Esophagus muscularis mucosa (tissue), 4 donors: Measurements from ENCODE around the gene AXL. TPM values are rescaled to one million over a fixed set of nuclear protein-coding genes. Genes with fewer than 3 reads are reported as not detected.

Experiments used
- DNase-seq: peaks from one replicate; pipeline ENCODE4 v3.0.0-alpha.2; 2017; ENCODE audit errors: extremely low spot score
- H3K27ac ChIP-seq, 4 donors: fragments of 200-600 bp; sonication (generic); replicated peaks in 1 of 4; 1 replicate in 3 of 4; 2 replicates in 1 of 4; pipeline ENCODE4 v1.5.1; 2016 to 2019; ENCODE audit warnings: mild to moderate bottlenecking in 1 of 4
- H3K27me3 ChIP-seq, 4 donors: fragments of 200-600 bp; sonication (generic); one replicate each; pipeline versions ENCODE4 v1.5.1 to v1.6.0; 2016 to 2019
- H3K36me3 ChIP-seq, 4 donors: fragments of 200-600 bp; sonication (generic); one replicate each; pipeline ENCODE4 v1.5.1; 2016 to 2019
- H3K4me1 ChIP-seq, 4 donors: fragments of 200-600 bp; sonication (generic); one replicate each; pipeline ENCODE4 v1.5.1; 2016 to 2019
- H3K4me3 ChIP-seq, 4 donors: fragments of 200-600 bp; sonication (generic); 1 replicate in 2 of 4; 2 replicates in 2 of 4; pipeline ENCODE4 v1.5.1; 2016 to 2019; ENCODE audit warnings: mild to moderate bottlenecking in 4 of 4, moderate library complexity in 1 of 4
- H3K9me3 ChIP-seq, 4 donors: fragments of 200-600 bp; sonication (generic); 1 replicate in 3 of 4; 2 replicates in 1 of 4; pipeline ENCODE4 v1.5.1; 2016 to 2019
- CTCF ChIP-seq, 3 experiments: fragments of 200-600 bp in 2 of 3; fragments of 450-650 bp in 1 of 3; sonication (generic) in 2 of 3; IDR thresholded peaks; one replicate each; pipeline ENCODE4 v1.5.1; 2017 to 2019; ENCODE audit warnings: antibody characterized with exemption in 3 of 3, mild to moderate bottlenecking in 2 of 3, moderate library complexity in 1 of 3
- EP300 ChIP-seq: sonication (generic); formaldehyde crosslinking; IDR thresholded peaks from one replicate; pipeline ENCODE4 v1.6.1; 2017; ENCODE audit warnings: antibody characterized with exemption
- POLR2A ChIP-seq: fragments of 450-650 bp; IDR thresholded peaks from one replicate; pipeline ENCODE4 v1.6.1; 2017; ENCODE audit warnings: antibody characterized with exemption, moderate library complexity, mild to moderate bottlenecking, low read depth
- POLR2AphosphoS5 ChIP-seq, 2 donors: sonication (generic); formaldehyde crosslinking; IDR thresholded peaks; one replicate each; pipeline ENCODE4 v1.6.1; 2017; ENCODE audit warnings: antibody characterized with exemption in 2 of 2
- WGBS: methylation state at CpG from one replicate; pipeline ENCODE4 v1.1.5; 2018; 5-methylcytosine and 5-hydroxymethylcytosine counted together
- intact Hi-C: fragments of 100-400 bp; cut with DNase I; formaldehyde crosslinking; loops from one replicate; pipeline ENCODE4 v1.15.1; 2023
- total RNA-seq, 4 donors: library from RNA; depleted of rRNA; stranded (reverse); fragments of >200 nt; gene quantifications; one replicate each; pipeline versions ENCODE4 v1.1.0 to v1.2.1, GENCODE V29; 2016

AXL gene
- total RNA-seq, 4 donors from 2014 or later: 112 to 243 (median 172) TPM

DNA sequence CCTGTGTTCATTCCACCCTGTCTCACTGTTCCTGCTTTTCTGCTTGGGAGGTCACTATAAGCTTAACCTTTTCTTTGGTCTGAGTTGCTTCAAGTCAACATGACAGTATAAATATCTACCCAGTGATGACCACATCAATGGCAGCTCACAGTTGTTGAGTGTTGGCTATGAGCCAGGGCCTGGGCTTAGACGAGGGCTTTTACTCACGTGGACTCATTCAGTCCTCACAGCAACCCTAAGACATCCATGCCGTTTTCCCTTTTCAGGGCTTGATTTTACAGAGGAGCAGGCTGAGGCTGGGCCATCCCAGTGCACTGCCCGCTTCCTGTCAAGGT lies 80.7 kb downstream of the AXL start:
- TF ChIP-seq EP300 (no peak), POLR2AphosphoS5 (IDR thresholded peaks at IDR 0.05) (peak; percentile 43 to 50), CTCF (IDR thresholded peaks at IDR 0.05) (no peak)
- no peak for DNase-seq
- intact Hi-C loops: no loop called here
- Histone ChIP-seq H3K4me3 (no peak overlapping the region), H3K27ac (peak overlapping the region; percentile 81 to 86 (median 84)), H3K9me3 (no peaks in the 10 kb centered on the region), H3K27me3 (no peaks in the 10 kb centered on the region), H3K36me3 (peaks cover 44 to 86% (median 74%) of the 10 kb centered on the region in 4 donors), H3K4me1 (peaks cover 54 to 67% (median 61%) of the 10 kb centered on the region in 4 donors)
- WGBS: 21% methylated on average over 4 of the region's 4 CpGs

GRCh38 chr19:41300555-41300954 lies 81.5 kb downstream of the AXL start:
- Histone ChIP-seq H3K27me3 (no peaks in the 10 kb centered on the region), H3K4me3 (no peak overlapping the region), H3K9me3 (no peaks in the 10 kb centered on the region), H3K4me1 (peaks cover 54 to 65% (median 61%) of the 10 kb centered on the region in 4 donors), H3K27ac (peak overlapping the region; percentile 81 to 86 (median 84)), H3K36me3 (peaks cover 43 to 86% (median 74%) of the 10 kb centered on the region in 4 donors)
- TF ChIP-seq EP300 (no peak), POLR2A (no peak), CTCF (IDR thresholded peaks at IDR 0.05) (no peak), POLR2AphosphoS5 (IDR thresholded peaks at IDR 0.05) (no peak)
- no peak for DNase-seq
- intact Hi-C loops: no loop called here
- WGBS: 82% methylated on average over 6 of the region's 6 CpGs

- DNase-seq: no peak
- Histone ChIP-seq H3K27ac (peak overlapping the region in 2 of 4 donors; percentile 20 to 85), H3K4me1 (peaks cover 36 to 48% (median 43%) of the 10 kb centered on the region in 4 donors), H3K9me3 (no peaks in the 10 kb centered on the region), H3K27me3 (no peaks in the 10 kb centered on the region), H3K36me3 (peaks cover 49 to 86% (median 75%) of the 10 kb centered on the region in 4 donors), H3K4me3 (no peak overlapping the region)
- TF ChIP-seq EP300 (no peak), CTCF (IDR thresholded peaks at IDR 0.05) (no peak), POLR2A (no peak), POLR2AphosphoS5 (IDR thresholded peaks at IDR 0.05) (no peak)
- 70% methylated on average over 21 of the region's 21 CpGs for WGBS
- intact Hi-C loops: no loop called here
Observed at GRCh38 chr19:41302624-41303351, 83.8 kb downstream of the AXL start.

GRCh38 chr19:41303954-41304353 lies 84.9 kb downstream of the AXL start:
- WGBS: 100% methylated on average over 1 of the region's 14 CpGs
- H3K27me3 ChIP-seq: no peaks in the 10 kb centered on the region
- H3K4me3 ChIP-seq: no peak overlapping the region
- no peak for DNase-seq
- TF ChIP-seq POLR2AphosphoS5 (IDR thresholded peaks at IDR 0.05): no peak
- TF ChIP-seq CTCF (IDR thresholded peaks at IDR 0.05): no peak
- TF ChIP-seq POLR2A: no peak
- TF ChIP-seq EP300: no peak
- intact Hi-C loops: no loop called here
- peaks cover 36 to 48% (median 43%) of the 10 kb centered on the region in 4 donors for H3K4me1 ChIP-seq
- no peaks in the 10 kb centered on the region for H3K9me3 ChIP-seq
- peaks cover 49 to 87% (median 75%) of the 10 kb centered on the region in 4 donors for H3K36me3 ChIP-seq
- peak overlapping the region in 2 of 4 donors; percentile 27 to 32 for H3K27ac ChIP-seq
